OCI-LY7 (cell line): ENCODE results near the gene COPRS. TPM values are rescaled to one million over a fixed set of nuclear protein-coding genes. Genes with fewer than 3 reads are reported as not detected.

ENCODE experiments used
- BruUV-seq: library from RNA; stranded (reverse); fragments of 400-500 nt; replicated peaks from 2 replicates; lab custom pipeline; 2021; lab: Mats Ljungman, UMichigan
- CTCF ChIA-PET: fragments of 300-600 bp; sonication (Branson Sonifier 250); formaldehyde crosslinking; loops from one replicate; lab custom pipeline; 2022; ENCODE audit warnings: antibody characterized with exemption; ENCODE audit not compliant: unreplicated experiment; lab: Charles Lee
- POLR2A ChIA-PET: fragments of 300-600 bp; sonication (Branson Sonifier 250); formaldehyde crosslinking; loops from one replicate; lab custom pipeline; 2022; ENCODE audit warnings: antibody characterized with exemption; lab: Charles Lee
- DNase-seq: peaks from one replicate; pipeline ENCODE4 v3.0.0-alpha.2; 2015; ENCODE audit warnings: low spot score
- H2AFZ ChIP-seq: fragments of 200-600 bp; sonication (generic), shearing (Covaris generic); 2 replicates; pipeline ENCODE4 v1.6.1; 2014; ENCODE audit warnings: mild to moderate bottlenecking, antibody characterized with exemption, low read length, moderate library complexity
- H3K27ac ChIP-seq: fragments of 200-600 bp; sonication (generic); 2 replicates; pipeline ENCODE4 v1.5.1; 2014; ENCODE audit warnings: mixed run types, low read depth, mild to moderate bottlenecking, moderate library complexity, low read length, inconsistent platforms; ENCODE audit not compliant: poor library complexity, severe bottlenecking
- H3K36me3 ChIP-seq: fragments of 200-600 bp; sonication (generic); 2 replicates; pipeline ENCODE4 v1.6.1; 2014; ENCODE audit warnings: mild to moderate bottlenecking, antibody characterized with exemption, low read length, moderate library complexity, mixed read lengths; ENCODE audit not compliant: insufficient read depth
- H3K4me1 ChIP-seq: fragments of 200-600 bp; sonication (generic); 2 replicates; pipeline ENCODE4 v1.5.1; 2014; ENCODE audit warnings: mild to moderate bottlenecking, low read length; ENCODE audit not compliant: insufficient read depth, poor library complexity, severe bottlenecking
- H3K4me2 ChIP-seq: fragments of 200-600 bp; sonication (generic); 2 replicates; pipeline ENCODE4 v1.6.1; 2014; ENCODE audit warnings: mild to moderate bottlenecking, low read length
- H3K4me3 ChIP-seq: fragments of 200-600 bp; sonication (generic); 2 replicates; pipeline ENCODE4 v1.5.1; 2014; ENCODE audit warnings: mild to moderate bottlenecking, low read depth, low read length; ENCODE audit not compliant: poor library complexity, severe bottlenecking
- H3K79me2 ChIP-seq: fragments of 200-600 bp; sonication (generic); 2 replicates; pipeline ENCODE4 v1.6.1; 2016; ENCODE audit warnings: low read depth, mild to moderate bottlenecking, low read length, moderate library complexity, mixed read lengths; ENCODE audit not compliant: insufficient read depth
- H3K9me2 ChIP-seq: fragments of 200-600 bp; sonication (generic); 2 replicates; pipeline ENCODE4 v1.6.1; 2016; ENCODE audit warnings: mild to moderate bottlenecking, low read length, mixed read lengths; ENCODE audit not compliant: insufficient read depth
- H3K9me3 ChIP-seq: fragments of 200-600 bp; sonication (generic); 2 replicates; pipeline ENCODE4 v1.6.1; 2014; ENCODE audit warnings: mild to moderate bottlenecking, mixed run types, low read length, mixed read lengths
- H4K20me1 ChIP-seq: fragments of 200-600 bp; sonication (generic); 2 replicates; pipeline ENCODE4 v1.6.1; 2014; ENCODE audit warnings: mild to moderate bottlenecking, antibody characterized with exemption, low read length, moderate library complexity, mixed read lengths; ENCODE audit not compliant: insufficient read depth
- EZH2phosphoT487 ChIP-seq: fragments of 200-600 bp; sonication (generic); IDR thresholded peaks from 2 replicates; pipeline ENCODE4 v1.6.1; 2018; ENCODE audit warnings: low read depth, borderline replicate concordance, mild to moderate bottlenecking, mixed run types, antibody characterized with exemption, low read length, moderate library complexity, mixed read lengths
- intact Hi-C: fragments of 100-400 bp; cut with micrococcal nuclease; formaldehyde crosslinking; loops from one replicate; pipeline ENCODE4 v1.10.0; 2022; ENCODE audit not compliant: unreplicated experiment
- total RNA-seq, 2 experiments: library from RNA; depleted of rRNA in 1 of 2; stranded (reverse); fragments of >200 nt in 1 of 2; shearing (Covaris generic) in 1 of 2; gene quantifications; 2 replicates each; pipeline ENCODE4 v1.2.3, GENCODE V29; 2014 to 2022
- TF ChIP-seq, protein P1 (sequence below): fragments of 200-600 bp; sonication (generic); conservative IDR thresholded peaks from 2 replicates; pipeline ENCODE4 v1.5.1; 2014; ENCODE audit warnings: mild to moderate bottlenecking, antibody characterized with exemption, low read length, moderate library complexity, mixed read lengths

COPRS gene
- total RNA-seq, 2 experiments from 2014 or later, result 32.7 to 50.7 TPM

DNA sequence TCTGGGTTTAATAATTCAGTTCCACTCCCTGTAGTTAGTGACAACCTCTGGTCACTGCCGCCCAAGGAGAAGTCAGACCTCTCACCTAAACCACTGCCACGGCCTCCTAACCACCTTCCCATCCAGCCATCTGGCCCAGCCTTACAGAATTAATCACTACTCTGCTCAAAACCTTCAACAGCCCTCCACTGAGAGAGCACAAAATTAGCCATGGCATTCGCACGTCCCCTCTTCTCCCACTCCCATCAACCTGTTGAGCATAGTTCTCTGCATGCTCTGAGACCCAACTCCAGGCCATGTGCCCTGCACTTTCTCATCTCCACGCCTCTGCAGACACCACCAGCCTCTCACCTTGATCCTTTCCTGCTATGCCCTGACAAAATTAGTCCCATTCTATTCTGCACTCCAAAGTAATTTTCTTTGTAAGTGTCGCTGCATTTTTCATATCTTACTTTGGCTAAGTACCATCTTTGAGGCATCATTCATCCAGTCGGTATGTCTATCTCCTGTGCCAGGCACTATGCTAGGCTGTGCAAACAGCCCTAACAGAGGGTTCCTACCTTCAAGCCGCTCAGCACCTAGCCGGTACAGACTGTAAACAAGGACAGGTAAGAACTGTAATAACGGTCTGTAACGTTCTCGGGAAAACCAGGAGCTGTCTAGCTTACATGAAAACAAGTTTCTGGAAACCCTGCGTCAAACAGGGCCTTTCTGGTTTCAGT, 963 bp downstream of the COPRS start:
- no peak overlapping the region for H3K27ac ChIP-seq
- BruUV-seq, result no TSS peak

DNA sequence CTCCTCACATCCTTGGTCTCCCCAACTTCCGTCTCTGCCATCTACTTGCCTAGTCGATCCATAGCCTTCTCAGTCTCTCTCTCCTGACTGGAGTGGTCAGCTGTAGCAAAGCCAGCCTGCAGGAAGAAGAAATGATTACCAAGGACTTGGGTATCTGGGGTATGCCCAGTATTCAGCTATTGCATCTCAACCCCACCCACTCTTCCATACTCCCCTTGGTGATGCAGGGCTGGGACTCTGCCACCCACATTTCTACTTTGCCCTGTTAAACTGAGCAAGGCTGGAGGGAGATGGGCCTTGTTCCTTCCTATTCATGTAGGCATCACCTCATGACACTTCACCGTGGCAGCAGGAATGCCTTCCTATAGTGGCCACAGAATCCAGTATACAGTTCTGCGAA, 2.3 kb downstream of the COPRS start:
- Histone ChIP-seq H3K9me3 (no peaks in the 10 kb centered on the region), H3K4me2 (no peak overlapping the region), H3K36me3 (peaks cover 30% of the 10 kb centered on the region), H2AFZ (no peak overlapping the region), H3K4me1 (peaks cover 18% of the 10 kb centered on the region), H4K20me1 (no peaks in the 10 kb centered on the region), H3K9me2 (no peaks in the 10 kb centered on the region), H3K79me2 (no peaks in the 10 kb centered on the region), H3K27ac (no peak overlapping the region), H3K4me3 (no peak overlapping the region)
- ChIA-PET CTCF (interaction anchor here (0.6 kb wide), 1 partner anchor 26 kb away, joined by 3 read pairs; no protein-coding TSS in a partner anchor), POLR2A (interaction anchor here (0.9 kb wide), 1 partner anchor 307 kb away, joined by 5 read pairs; no protein-coding TSS in a partner anchor)
- intact Hi-C loops, result loop anchor here (5.0 kb wide), 1 partner anchor 319 kb away; no protein-coding TSS in a partner anchor
- no TSS peak for BruUV-seq
- no peak for DNase-seq
- TF ChIP-seq, protein P1, sequence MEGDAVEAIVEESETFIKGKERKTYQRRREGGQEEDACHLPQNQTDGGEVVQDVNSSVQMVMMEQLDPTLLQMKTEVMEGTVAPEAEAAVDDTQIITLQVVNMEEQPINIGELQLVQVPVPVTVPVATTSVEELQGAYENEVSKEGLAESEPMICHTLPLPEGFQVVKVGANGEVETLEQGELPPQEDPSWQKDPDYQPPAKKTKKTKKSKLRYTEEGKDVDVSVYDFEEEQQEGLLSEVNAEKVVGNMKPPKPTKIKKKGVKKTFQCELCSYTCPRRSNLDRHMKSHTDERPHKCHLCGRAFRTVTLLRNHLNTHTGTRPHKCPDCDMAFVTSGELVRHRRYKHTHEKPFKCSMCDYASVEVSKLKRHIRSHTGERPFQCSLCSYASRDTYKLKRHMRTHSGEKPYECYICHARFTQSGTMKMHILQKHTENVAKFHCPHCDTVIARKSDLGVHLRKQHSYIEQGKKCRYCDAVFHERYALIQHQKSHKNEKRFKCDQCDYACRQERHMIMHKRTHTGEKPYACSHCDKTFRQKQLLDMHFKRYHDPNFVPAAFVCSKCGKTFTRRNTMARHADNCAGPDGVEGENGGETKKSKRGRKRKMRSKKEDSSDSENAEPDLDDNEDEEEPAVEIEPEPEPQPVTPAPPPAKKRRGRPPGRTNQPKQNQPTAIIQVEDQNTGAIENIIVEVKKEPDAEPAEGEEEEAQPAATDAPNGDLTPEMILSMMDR, result no peak
- TF ChIP-seq EZH2phosphoT487, result no peak

More for the DNA sequence above, 963 bp downstream of the COPRS start:
- intact Hi-C loops, result loop anchor here (2.0 to 5.0 kb wide), 2 partner anchors 43 to 321 kb away; partner anchors contain the start of gene UTP6
- no peaks in the 10 kb centered on the region for H4K20me1 ChIP-seq
- no peaks in the 10 kb centered on the region for H3K9me2 ChIP-seq
- no peaks in the 10 kb centered on the region for H3K79me2 ChIP-seq
- DNase-seq, result no peak
- H2AFZ ChIP-seq, result peak overlapping the region; percentile 32; the same call in 1 of the 2 replicates
- H3K4me1 ChIP-seq, result peaks cover 18% of the 10 kb centered on the region
- H3K36me3 ChIP-seq, result peaks cover 31% of the 10 kb centered on the region
- peak overlapping the region; percentile 76 for H3K4me3 ChIP-seq
- ChIA-PET POLR2A (interaction anchor here (0.5 to 0.9 kb wide), 2 partner anchors 22 to 308 kb away, joined by 5 read pairs; no protein-coding TSS in a partner anchor), CTCF (interaction anchor here (0.6 kb wide), 1 partner anchor 493 kb away, joined by 3 read pairs; no protein-coding TSS in a partner anchor)
- H3K4me2 ChIP-seq, result peak overlapping the region; percentile 81
- no peaks in the 10 kb centered on the region for H3K9me3 ChIP-seq
- TF ChIP-seq EZH2phosphoT487, result no peak
- TF ChIP-seq, protein P1, result no peak
